OCI-LY1 (cell line): ENCODE data around the gene ITIH3.

Experiments used
- EZH2 ChIP-seq: fragments of 200-600 bp; sonication (generic), shearing (Covaris generic); IDR thresholded peaks from 2 replicates; pipeline ENCODE4 v1.8.0; 2017; ENCODE audit warnings: borderline replicate concordance, mixed run types, mild to moderate bottlenecking, antibody characterized with exemption, low read length, moderate library complexity, mixed read lengths
- TF ChIP-seq, protein P1 (sequence below): fragments of 200-600 bp; sonication (generic), shearing (Covaris generic); IDR thresholded peaks from 2 replicates; pipeline ENCODE4 v1.5.1; 2017; ENCODE audit warnings: mild to moderate bottlenecking, antibody characterized with exemption, low read length, moderate library complexity, mixed read lengths

DNA sequence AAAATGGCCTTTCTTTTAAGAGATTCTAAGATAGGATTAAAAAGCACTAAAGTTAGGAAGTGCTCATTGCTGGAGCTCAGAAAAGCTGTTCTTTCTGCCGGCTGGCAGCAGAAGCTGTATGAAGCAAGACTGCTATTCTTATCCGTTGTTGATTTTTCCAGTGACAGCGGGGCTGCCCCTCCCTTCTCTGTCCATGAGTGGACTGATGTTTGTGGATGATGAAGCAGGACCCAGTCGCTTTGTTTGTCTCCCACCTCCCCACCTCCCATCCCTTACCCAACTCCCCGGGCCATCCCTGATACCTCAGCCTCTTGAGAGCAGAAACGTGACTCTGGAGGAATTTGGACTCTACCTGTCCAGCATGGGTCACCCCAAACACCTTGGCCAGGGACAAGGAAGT, 50.6 kb downstream of the ITIH3 start:
- TF ChIP-seq, protein P1, sequence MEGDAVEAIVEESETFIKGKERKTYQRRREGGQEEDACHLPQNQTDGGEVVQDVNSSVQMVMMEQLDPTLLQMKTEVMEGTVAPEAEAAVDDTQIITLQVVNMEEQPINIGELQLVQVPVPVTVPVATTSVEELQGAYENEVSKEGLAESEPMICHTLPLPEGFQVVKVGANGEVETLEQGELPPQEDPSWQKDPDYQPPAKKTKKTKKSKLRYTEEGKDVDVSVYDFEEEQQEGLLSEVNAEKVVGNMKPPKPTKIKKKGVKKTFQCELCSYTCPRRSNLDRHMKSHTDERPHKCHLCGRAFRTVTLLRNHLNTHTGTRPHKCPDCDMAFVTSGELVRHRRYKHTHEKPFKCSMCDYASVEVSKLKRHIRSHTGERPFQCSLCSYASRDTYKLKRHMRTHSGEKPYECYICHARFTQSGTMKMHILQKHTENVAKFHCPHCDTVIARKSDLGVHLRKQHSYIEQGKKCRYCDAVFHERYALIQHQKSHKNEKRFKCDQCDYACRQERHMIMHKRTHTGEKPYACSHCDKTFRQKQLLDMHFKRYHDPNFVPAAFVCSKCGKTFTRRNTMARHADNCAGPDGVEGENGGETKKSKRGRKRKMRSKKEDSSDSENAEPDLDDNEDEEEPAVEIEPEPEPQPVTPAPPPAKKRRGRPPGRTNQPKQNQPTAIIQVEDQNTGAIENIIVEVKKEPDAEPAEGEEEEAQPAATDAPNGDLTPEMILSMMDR = no peak
- TF ChIP-seq EZH2 = no peak
